Colonic mucosa (tissue), 4 donors: ENCODE measurements around the gene IL20. TPM values are rescaled to one million over a fixed set of nuclear protein-coding genes. Genes with fewer than 3 reads are reported as not detected.

Experiments
- DNase-seq: peaks from one replicate; pipeline ENCODE4 v3.0.0-alpha.2; 2020
- H3K27ac ChIP-seq: fragments of 200-600 bp; one replicate; pipeline ENCODE4 v1.8.0; 2021
- H3K27me3 ChIP-seq: fragments of 200-600 bp; one replicate; pipeline ENCODE4 v1.8.0; 2021
- H3K36me3 ChIP-seq: fragments of 200-600 bp; one replicate; pipeline ENCODE4 v1.8.0; 2021
- H3K4me1 ChIP-seq: fragments of 200-600 bp; one replicate; pipeline ENCODE4 v1.8.0; 2021; ENCODE audit warnings: mild to moderate bottlenecking
- H3K4me3 ChIP-seq: fragments of 200-600 bp; one replicate; pipeline ENCODE4 v1.8.0; 2021
- H3K9ac ChIP-seq, 2 donors: one replicate each; pipeline ENCODE4 v1.7.0; 2013; ENCODE audit warnings: control low read depth in 2 of 2, low read depth in 2 of 2, low read length in 2 of 2
- H3K9me3 ChIP-seq: fragments of 200-600 bp; one replicate; pipeline ENCODE4 v1.8.0; 2021
- intact Hi-C: fragments of 100-400 bp; cut with DNase I; formaldehyde crosslinking; loops from one replicate; pipeline ENCODE4 v1.14.1; 2022
- total RNA-seq, 2 donors: library from RNA; stranded (reverse); fragmentation: NEBNext Ultra II Directional in 1 of 2; extraction: Animal tissue kit (Norgen Biotek cat#: 25700) in 1 of 2; gene quantifications; one replicate each; pipeline ENCODE4 v1.2.1, GENCODE V29; 2021
- TF ChIP-seq, protein P1 (sequence below): fragments of 200-600 bp; IDR thresholded peaks from one replicate; pipeline ENCODE4 v1.8.0; 2022; ENCODE audit warnings: antibody characterized with exemption, mild to moderate bottlenecking
- donor health status: healthy.
- donor health status: DM: no; HTN: no; CAD: no.
- donor health status: DM: no; HTN: no; CAD: no.

IL20 gene
- total RNA-seq, 2 donors from 2014 or later, result not detected

DNA sequence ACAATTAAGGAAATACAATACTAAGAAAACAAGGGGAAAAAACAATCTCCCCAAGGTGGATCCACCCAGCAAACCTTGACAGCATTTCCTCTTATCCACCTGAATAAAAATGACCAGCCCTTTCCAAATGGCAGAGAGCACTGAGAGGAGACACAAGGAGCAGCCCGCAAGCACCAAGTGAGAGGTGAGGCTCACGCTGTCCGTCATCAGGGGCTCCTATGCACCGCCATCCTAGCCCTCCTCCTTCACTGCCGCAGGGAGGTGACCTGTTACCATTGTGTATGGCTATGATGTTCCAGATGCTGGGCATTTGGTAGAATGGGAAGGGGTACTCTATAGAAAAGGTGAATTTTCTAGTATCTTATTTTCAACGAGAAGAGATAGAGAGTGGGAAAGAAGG lies 31.2 kb upstream of the IL20 start:
- no peak overlapping the region for H3K4me3 ChIP-seq
- no peak overlapping the region for H3K27ac ChIP-seq
- intact Hi-C loops, result no loop called here
- no peaks in the 10 kb centered on the region for H3K9me3 ChIP-seq
- H3K4me1 ChIP-seq, result peaks cover 2% of the 10 kb centered on the region
- DNase-seq, result no peak
- H3K36me3 ChIP-seq, result no peaks in the 10 kb centered on the region
- no peak overlapping the region for H3K9ac ChIP-seq
- H3K27me3 ChIP-seq, result no peaks in the 10 kb centered on the region
- TF ChIP-seq, protein P1, sequence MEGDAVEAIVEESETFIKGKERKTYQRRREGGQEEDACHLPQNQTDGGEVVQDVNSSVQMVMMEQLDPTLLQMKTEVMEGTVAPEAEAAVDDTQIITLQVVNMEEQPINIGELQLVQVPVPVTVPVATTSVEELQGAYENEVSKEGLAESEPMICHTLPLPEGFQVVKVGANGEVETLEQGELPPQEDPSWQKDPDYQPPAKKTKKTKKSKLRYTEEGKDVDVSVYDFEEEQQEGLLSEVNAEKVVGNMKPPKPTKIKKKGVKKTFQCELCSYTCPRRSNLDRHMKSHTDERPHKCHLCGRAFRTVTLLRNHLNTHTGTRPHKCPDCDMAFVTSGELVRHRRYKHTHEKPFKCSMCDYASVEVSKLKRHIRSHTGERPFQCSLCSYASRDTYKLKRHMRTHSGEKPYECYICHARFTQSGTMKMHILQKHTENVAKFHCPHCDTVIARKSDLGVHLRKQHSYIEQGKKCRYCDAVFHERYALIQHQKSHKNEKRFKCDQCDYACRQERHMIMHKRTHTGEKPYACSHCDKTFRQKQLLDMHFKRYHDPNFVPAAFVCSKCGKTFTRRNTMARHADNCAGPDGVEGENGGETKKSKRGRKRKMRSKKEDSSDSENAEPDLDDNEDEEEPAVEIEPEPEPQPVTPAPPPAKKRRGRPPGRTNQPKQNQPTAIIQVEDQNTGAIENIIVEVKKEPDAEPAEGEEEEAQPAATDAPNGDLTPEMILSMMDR, result no peak

- intact Hi-C loops, result no loop called here
- TF ChIP-seq, protein P1, result no peak
These were observed 30.7 kb upstream of the IL20 start for GRCh38 chr1:206834711-206835110.

GRCh38 chr1:206835186-206835585 lies 30.2 kb upstream of the IL20 start:
- Histone ChIP-seq H3K4me3 (no peak overlapping the region), H3K27ac (no peak overlapping the region), H3K36me3 (no peaks in the 10 kb centered on the region), H3K27me3 (no peaks in the 10 kb centered on the region), H3K9ac (no peak overlapping the region), H3K9me3 (no peaks in the 10 kb centered on the region), H3K4me1 (no peaks in the 10 kb centered on the region)
- intact Hi-C loops, result no loop called here
- no peak for DNase-seq
- TF ChIP-seq, protein P1, result no peak

More at GRCh38 chr1:206834711-206835110, 30.7 kb upstream of the IL20 start:
- H3K27me3 ChIP-seq, result no peaks in the 10 kb centered on the region
- H3K9me3 ChIP-seq, result no peaks in the 10 kb centered on the region
- no peak overlapping the region for H3K9ac ChIP-seq
- H3K27ac ChIP-seq, result no peak overlapping the region
- no peak overlapping the region for H3K4me3 ChIP-seq
- no peaks in the 10 kb centered on the region for H3K36me3 ChIP-seq
- H3K4me1 ChIP-seq, result no peaks in the 10 kb centered on the region
- no peak for DNase-seq

GRCh38 chr1:206836111-206836510 lies 29.3 kb upstream of the IL20 start:
- H3K9ac ChIP-seq, result no peak overlapping the region
- H3K9me3 ChIP-seq, result no peaks in the 10 kb centered on the region
- H3K4me3 ChIP-seq, result no peak overlapping the region
- H3K4me1 ChIP-seq, result no peaks in the 10 kb centered on the region
- TF ChIP-seq, protein P1, result no peak
- no peaks in the 10 kb centered on the region for H3K27me3 ChIP-seq
- H3K36me3 ChIP-seq, result no peaks in the 10 kb centered on the region
- no peak overlapping the region for H3K27ac ChIP-seq
- intact Hi-C loops, result no loop called here
- no peak for DNase-seq

GRCh38 chr1:206839006-206839560 lies 26.3 kb upstream of the IL20 start:
- Histone ChIP-seq H3K36me3 (no peaks in the 10 kb centered on the region), H3K27me3 (no peaks in the 10 kb centered on the region), H3K27ac (no peak overlapping the region), H3K4me3 (no peak overlapping the region), H3K9ac (no peak overlapping the region), H3K9me3 (no peaks in the 10 kb centered on the region), H3K4me1 (no peaks in the 10 kb centered on the region)
- DNase-seq, result no peak
- intact Hi-C loops, result no loop called here
- TF ChIP-seq, protein P1, result no peak
